Measurements from ENCODE around the gene SKOR1. TPM values are rescaled to one million over a fixed set of nuclear protein-coding genes. Genes with fewer than 3 reads are reported as not detected.

Gene SKOR1
- total RNA-seq, 1 experiment from 2014 or later, result 0.13 TPM

GRCh38 chr15:67825881-67826716 is 790 bp downstream of the SKOR1 start:
- no peak overlapping the region for H3K27ac ChIP-seq (ENCODE audit: insufficient read length, low read depth, low read length)
- no peak overlapping the region for H3K23ac ChIP-seq (ENCODE audit: insufficient read length, low read depth, low read length)
- H2BK20ac ChIP-seq (ENCODE audit: low read depth, low read length, poor library complexity, severe bottlenecking), result no peak overlapping the region
- no peaks in the 10 kb centered on the region for H3K9me3 ChIP-seq (ENCODE audit: control insufficient read depth, low read depth, low read length)
- H3K79me2 ChIP-seq (ENCODE audit: insufficient read depth, low read length), result no peaks in the 10 kb centered on the region
- H4K20me1 ChIP-seq (ENCODE audit: control insufficient read depth, insufficient read depth, insufficient read length), result no peaks in the 10 kb centered on the region
- peak overlapping the region in 1 of 2 experiments; percentile 70; a peak in 3 of 5 replicates for H3K4me3 Mint-ChIP-seq
- H3K27me3 ChIP-seq (ENCODE audit: insufficient read depth, low read length), result peaks cover 93% of the 10 kb centered on the region
- H2BK12ac ChIP-seq (ENCODE audit: insufficient read length, low read depth, low read length), result no peak overlapping the region
- H3K27me3 Mint-ChIP-seq (ENCODE audit: low read depth), result peaks cover 92% of the 10 kb centered on the region
- H3K23me2 ChIP-seq (ENCODE audit: insufficient read length, low read depth, low read length, poor library complexity, severe bottlenecking), result no peaks in the 10 kb centered on the region
- H3K27ac Mint-ChIP-seq, result no peak overlapping the region
- no peak overlapping the region for H2BK5ac ChIP-seq (ENCODE audit: insufficient read length, low read length)
- peaks cover 39 to 59% of the 10 kb centered on the region in 2 experiments for H3K4me1 Mint-ChIP-seq
- H2AFZ ChIP-seq (ENCODE audit: low read length), result no peak overlapping the region
- no peak overlapping the region for H3K56ac ChIP-seq (ENCODE audit: insufficient read length, low read depth, low read length)
- peaks cover 6% of the 10 kb centered on the region; the same call in 1 of the 2 replicates for H3K4me1 ChIP-seq (ENCODE audit: insufficient read depth, low read length)
- H4K91ac ChIP-seq (ENCODE audit: insufficient read length, low read depth, low read length), result no peak overlapping the region
- no peak overlapping the region for H3K9ac ChIP-seq (ENCODE audit: extremely low read depth, insufficient read length, low read length)
- H3K4ac ChIP-seq (ENCODE audit: low read depth, low read length), result no peak overlapping the region
- peak overlapping the region; percentile 7 for H3K4me2 ChIP-seq (ENCODE audit: insufficient read depth, insufficient read length, low read length)
- H4K5ac ChIP-seq (ENCODE audit: insufficient read length, low read depth, low read length), result no peak overlapping the region
- no peak overlapping the region; the same call in 1 of the 2 replicates for H3K14ac ChIP-seq (ENCODE audit: insufficient read depth, low read length)
- H3K79me1 ChIP-seq (ENCODE audit: insufficient read depth, low read depth, low read length, poor library complexity, severe bottlenecking), result no peaks in the 10 kb centered on the region
- peaks cover 0 to 1% (median 0%) of the 10 kb centered on the region in 3 experiments; a peak in 5 of 7 replicates for H3K36me3 Mint-ChIP-seq (ENCODE audit: insufficient read depth in 1 of 3, low read depth in 3 of 3)
- no peak overlapping the region for H3T11ph ChIP-seq (ENCODE audit: low read length)
- no peak overlapping the region for H4K8ac ChIP-seq (replicated peaks; ENCODE audit: insufficient read length, low read depth, low read length)
- H2BK120ac ChIP-seq (ENCODE audit: low read depth, low read length, poor library complexity, severe bottlenecking), result no peak overlapping the region
- WGBS (ENCODE audit: extremely low coverage, insufficient read length, low lambda C conversion rate), result no CpG with 5 or more reads among the region's 77 CpGs
- no peak overlapping the region for H2BK15ac ChIP-seq (ENCODE audit: low read depth, low read length)
- no peak overlapping the region for H3K18ac ChIP-seq (ENCODE audit: insufficient read length, low read depth, low read length)
- DNase-seq, result peak; percentile 55
- TF ChIP-seq CTCF (conservative IDR thresholded peaks at IDR 0.05), result no peak
- H3K9me3 Mint-ChIP-seq, result peaks cover 6 to 12% of the 10 kb centered on the region in 2 experiments
- no peak overlapping the region for H2AK5ac ChIP-seq (ENCODE audit: insufficient read length, low read length)
